GM13977 (cell line): ENCODE data around the gene QPRT.

ENCODE experiments used
- DNase-seq: peaks from one replicate; pipeline ENCODE4 v3.0.0; 2012; ENCODE audit warnings: low spot score
- CTCF ChIP-seq: IDR thresholded peaks from 2 replicates; pipeline ENCODE4 v1.5.1; 2012; ENCODE audit warnings: mild to moderate bottlenecking, control low read depth; ENCODE audit not compliant: insufficient read depth; ENCODE audit errors: extremely low read depth, missing control alignments
- in situ Hi-C: fragments of 300-500 bp; cut with MboI; formaldehyde crosslinking; loops from one replicate; pipeline ENCODE4 v1.12.0; 2022; ENCODE audit warnings: low sequenced_read_pairs, low pct_unique_long_range_greater_than_20kb, mixed read lengths, inconsistent platforms; ENCODE audit not compliant: unreplicated experiment

QPRT gene

DNA sequence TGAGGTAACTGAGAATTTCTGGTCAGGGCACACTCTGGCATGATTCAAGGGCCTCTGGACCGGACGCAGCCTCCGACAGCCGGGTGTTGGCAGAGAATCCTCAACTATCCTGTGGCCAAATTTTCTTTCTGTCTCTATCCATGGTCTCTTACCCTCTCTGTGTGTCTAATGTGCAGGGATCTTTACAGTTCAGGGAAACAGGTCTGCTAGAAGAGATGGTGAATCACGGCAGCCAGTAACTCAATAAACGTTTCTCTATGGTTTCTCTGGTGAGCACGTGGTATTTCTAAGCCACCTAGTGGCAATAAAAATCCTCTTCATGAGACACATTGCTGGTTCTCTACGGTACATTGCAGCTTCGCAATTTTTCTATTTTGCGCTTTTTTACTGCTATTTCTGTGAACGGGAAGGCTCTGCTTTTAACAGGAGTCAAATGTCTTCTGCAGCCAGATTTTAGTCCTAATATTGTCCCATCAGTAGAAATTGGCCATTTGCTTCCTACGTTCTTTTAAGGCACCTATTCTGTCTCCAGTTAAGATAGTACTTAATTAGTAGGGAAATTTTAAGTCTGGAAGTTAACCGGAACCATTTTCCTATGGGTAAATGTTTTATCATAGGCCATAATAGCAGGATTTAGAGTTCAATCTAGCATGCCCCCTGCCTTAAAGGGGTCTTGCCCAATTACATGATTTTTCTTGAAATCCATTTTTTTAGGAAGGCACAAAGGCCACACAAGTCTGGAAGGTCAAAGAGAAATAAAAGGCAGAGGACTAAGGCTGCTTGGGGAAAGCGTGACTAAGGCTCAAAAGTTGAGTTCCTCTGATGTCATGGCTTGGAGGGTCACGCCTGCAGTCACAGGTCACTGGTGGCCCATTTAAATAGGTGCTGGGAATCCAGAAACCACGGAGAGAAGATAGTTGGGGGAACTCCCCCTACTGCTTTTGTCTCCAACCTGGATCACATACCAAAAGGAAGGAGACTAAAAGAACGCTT, 31.5 kb downstream of the QPRT start:
- in situ Hi-C loops, result no loop called here
- DNase-seq, result no peak
- TF ChIP-seq CTCF, result peak; percentile 63

- no peak for TF ChIP-seq CTCF
- DNase-seq, result no peak
- in situ Hi-C loops, result no loop called here
Measured at GRCh38 chr16:29712809-29713208, 33.8 kb downstream of the QPRT start.

- in situ Hi-C loops, result no loop called here
- TF ChIP-seq CTCF, result no peak
- no peak for DNase-seq
Measured at GRCh38 chr16:29714396-29714795, 35.4 kb downstream of the QPRT start.

GRCh38 chr16:29714972-29715371, 36.0 kb downstream of the QPRT start:
- in situ Hi-C loops, result no loop called here
- no peak for DNase-seq
- no peak for TF ChIP-seq CTCF

GRCh38 chr16:29717113-29717512, 38.1 kb downstream of the QPRT start:
- no peak for DNase-seq
- in situ Hi-C loops, result no loop called here
- no peak for TF ChIP-seq CTCF

DNA sequence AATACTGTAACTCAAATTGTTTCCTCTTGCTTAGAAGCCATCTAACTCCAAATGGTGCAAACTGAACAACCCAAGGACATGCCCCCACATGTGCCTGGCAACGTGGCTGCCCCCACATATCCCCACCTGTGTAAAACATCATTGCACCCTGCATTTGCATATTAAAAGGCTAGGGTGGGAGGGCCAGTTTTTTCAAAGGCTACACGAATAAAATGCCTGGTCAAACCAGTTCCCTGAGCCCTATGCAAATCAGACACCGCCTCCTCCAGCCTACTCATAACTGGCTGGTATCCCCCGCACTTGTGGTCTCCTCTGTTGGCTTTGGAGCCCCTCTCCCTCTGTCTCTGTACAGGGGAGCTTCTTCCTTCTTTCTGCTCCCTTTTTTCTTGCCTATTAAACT, 40.1 kb downstream of the QPRT start:
- TF ChIP-seq CTCF, result no peak
- no peak for DNase-seq
- in situ Hi-C loops, result no loop called here

DNA sequence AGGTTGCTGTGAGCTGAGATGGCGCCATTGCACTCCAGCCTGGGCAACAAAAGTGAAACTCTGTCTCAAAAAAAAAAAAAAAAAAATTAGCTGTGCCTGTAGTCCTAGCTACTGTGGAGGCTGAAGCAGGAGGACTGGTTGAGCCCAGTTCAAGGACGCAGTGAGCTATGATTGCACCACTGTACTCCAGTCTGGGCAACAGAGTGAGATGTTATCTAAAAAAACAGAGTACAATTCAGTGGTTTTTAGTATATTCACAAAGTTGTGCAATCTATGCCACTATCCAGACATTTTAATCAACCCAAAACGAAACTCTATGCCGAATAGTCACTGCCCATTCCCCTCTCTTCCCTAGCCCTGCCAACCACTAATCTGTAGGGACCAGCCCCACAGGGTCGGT, 41.7 kb downstream of the QPRT start:
- no peak for DNase-seq
- in situ Hi-C loops, result no loop called here
- no peak for TF ChIP-seq CTCF
